T follicular helper cell (primary cell): ENCODE measurements around the gene OR10T2.
"Not testable (repeated sequence)": the region's sequence is repeated elsewhere in the genome, so short reads cannot be mapped to it uniquely, and the experiment has no call there.

Experiments
- DNase-seq: peaks from one replicate; pipeline ENCODE4 v3.0.0-alpha.2; 2020; ENCODE audit warnings: low read depth

The OR10T2 gene

GRCh38 chr1:158356616-158357015 is 42.6 kb downstream of the OR10T2 start:
- DNase-seq = no peak

- no peak for DNase-seq
Measured at GRCh38 chr1:158355773-158356285, 43.4 kb downstream of the OR10T2 start.

- DNase-seq = no peak
Measured at GRCh38 chr1:158354255-158354654, 45.0 kb downstream of the OR10T2 start.

- no peak for DNase-seq
Measured at GRCh38 chr1:158353303-158354075, 45.8 kb downstream of the OR10T2 start, which contains the start of gene CD1E. CD1E (plus strand) TSS chr1:158353894; CDS start chr1:158353989, 95 bp downstream.

- DNase-seq = not testable (repeated sequence)
Measured at GRCh38 chr1:158348946-158349345, 50.3 kb downstream of the OR10T2 start.
